GM12878 (cell line): Measurements from ENCODE around the gene DHPS. TPM values are rescaled to one million over a fixed set of nuclear protein-coding genes. Genes with fewer than 3 reads are reported as not detected.

Experiments
- ATAC-seq: fragments of 200-7000 bp; cut with Tn5 transposase; 3 replicates; pipeline ENCODE4 v1.9.1; 2020; ENCODE audit warnings: mild to moderate bottlenecking, moderate library complexity
- BruUV-seq: library from RNA; stranded (reverse); fragments of 400-500 nt; replicated peaks from 2 replicates; lab custom pipeline; 2021; lab: Mats Ljungman, UMichigan
- CTCF ChIA-PET: fragments of 300-600 bp; sonication (Branson Sonifier 250); formaldehyde crosslinking; extraction: SDS; loops from one replicate; lab custom pipeline; 2021; ENCODE audit warnings: inconsistent platforms; lab: Yijun Ruan, JAX
- POLR2A ChIA-PET: fragments of 350-600 bp; formaldehyde crosslinking; extraction: SDS; loops from one replicate; lab custom pipeline; 2021; ENCODE audit warnings: inconsistent platforms; lab: Charles Lee
- RAD21 ChIA-PET: fragments of 300-600 bp; sonication (Branson Sonifier 250); formaldehyde crosslinking; loops from one replicate; lab custom pipeline; 2023; ENCODE audit warnings: antibody characterized with exemption; ENCODE audit not compliant: unreplicated experiment; lab: Charles Lee
- SMC1A ChIA-PET: fragments of 300-600 bp; sonication (Branson Sonifier 250); formaldehyde crosslinking; loops from one replicate; lab custom pipeline; 2023; ENCODE audit not compliant: unreplicated experiment, uncharacterized antibody; lab: Charles Lee
- DNase-seq: peaks from one replicate; pipeline ENCODE4 v3.0.0-alpha.2; 2011; ENCODE audit warnings: low read depth, low spot score
- FAIRE-seq: peaks from 3 replicates; lab custom pipeline; 2011; peaks lifted over from hg19 to GRCh38; lab: Jason Lieb, UNC
- H2AFZ ChIP-seq: 2 replicates; pipeline ENCODE4 v1.6.0; 2011; ENCODE audit warnings: low read depth, low read length, control low read depth; ENCODE audit not compliant: control insufficient read depth
- H3K27ac ChIP-seq: 2 replicates; pipeline ENCODE4 v1.5.1; 2011; ENCODE audit warnings: control low read depth; ENCODE audit not compliant: control insufficient read depth, insufficient read depth
- H3K27me3 ChIP-seq, 2 experiments: replicated peaks in 1 of 2; 2 replicates each; pipeline versions ENCODE4 v1.6.0 to v1.6.1; 2011; ENCODE audit warnings: low read length in 1 of 2; ENCODE audit not compliant: control insufficient read depth in 2 of 2, insufficient read depth in 2 of 2
- H3K36me3 ChIP-seq, 2 experiments: 2 replicates each; pipeline ENCODE4 v1.5.1; 2011; ENCODE audit warnings: low read length in 1 of 2; ENCODE audit not compliant: control insufficient read depth in 2 of 2, insufficient read depth in 2 of 2
- H3K4me1 ChIP-seq: 2 replicates; pipeline ENCODE4 v1.6.1; 2011; ENCODE audit warnings: mild to moderate bottlenecking, low read length, moderate library complexity, mixed read lengths; ENCODE audit not compliant: control insufficient read depth, insufficient read depth
- H3K4me2 ChIP-seq: 2 replicates; pipeline ENCODE4 v1.6.0; 2011; ENCODE audit warnings: control low read depth; ENCODE audit not compliant: control insufficient read depth, insufficient read depth
- H3K4me3 ChIP-seq: fragments of 200-600 bp; sonication (generic); 2 replicates; pipeline ENCODE4 v1.5.1; 2016
- H3K79me2 ChIP-seq: 2 replicates; pipeline ENCODE4 v1.6.0; 2011; ENCODE audit warnings: low read length; ENCODE audit not compliant: control insufficient read depth, insufficient read depth
- H3K9ac ChIP-seq: 2 replicates; pipeline ENCODE4 v1.8.0; 2011; ENCODE audit warnings: low read length, control low read depth, mixed read lengths; ENCODE audit not compliant: control insufficient read depth, insufficient read depth
- H3K9me3 ChIP-seq: replicated peaks from 3 replicates; pipeline ENCODE4 v1.5.1; 2011; ENCODE audit warnings: mild to moderate bottlenecking, low read length; ENCODE audit not compliant: control insufficient read depth, insufficient read depth
- H4K20me1 ChIP-seq: 2 replicates; pipeline ENCODE4 v1.6.0; 2011; ENCODE audit not compliant: control insufficient read depth, insufficient read depth
- MEF2B ChIP-seq: fragments of 450-650 bp; IDR thresholded peaks from 2 replicates; pipeline ENCODE4 v1.6.1; 2018; ENCODE audit warnings: mild to moderate bottlenecking, moderate library complexity; ENCODE audit not compliant: partially characterized antibody, poor library complexity, severe bottlenecking
- POLR2AphosphoS2 ChIP-seq: IDR thresholded peaks from 2 replicates; pipeline ENCODE4 v1.6.1; 2011; ENCODE audit warnings: low read depth, mild to moderate bottlenecking, low read length, improper control_type of control experiment, moderate library complexity
- TBL1XR1 ChIP-seq: IDR thresholded peaks from 2 replicates; pipeline ENCODE4 v1.6.1; 2012; ENCODE audit warnings: low read depth, low read length, improper control_type of control experiment
- WGBS: methylation state at CpG from one replicate; pipeline ENCODE4 v1.1.6; 2016; ENCODE audit warnings: low lambda C conversion rate; ENCODE audit not compliant: insufficient replicate concordance, insufficient coverage; ENCODE audit errors: missing lambda C conversion rate; 5-methylcytosine and 5-hydroxymethylcytosine counted together
- in situ Hi-C: fragments of 300-500 bp; cut with MboI; formaldehyde crosslinking; loops from 9 replicates; pipeline ENCODE4 v1.14.3; 2018; ENCODE audit warnings: mixed read lengths
- intact Hi-C: fragments of 100-400 bp; cut with micrococcal nuclease; formaldehyde crosslinking; loops from one replicate; pipeline ENCODE4 v1.14.2; 2022; ENCODE audit not compliant: unreplicated experiment
- polyA plus RNA-seq, 11 experiments: library from polyadenylated mRNA; depleted of rRNA in 4 of 11; unstranded in 6 of 11; stranded (reverse) in 5 of 11; fragments of >200 nt; fragmentation: Nextera tagmentation in 4 of 11; fragmentation: Illumina TruSeq in 1 of 11; extraction: Ambion mirVana in 4 of 11; extraction: Trizol in 1 of 11; gene quantifications; 1 replicate in 1 of 11; 2 replicates in 10 of 11; pipeline versions ENCODE4 v1.2.1 to v1.2.3, GENCODE V29; 2011 to 2016; ENCODE audit warnings: inconsistent platforms in 2 of 11, missing spikeins in 2 of 11, low read depth in 1 of 11
- total RNA-seq, 4 experiments: library from RNA; depleted of rRNA in 3 of 4; stranded (reverse); fragments of >200 nt in 3 of 4; fragmentation: Illumina TruSeq in 1 of 4; extraction: Trizol in 1 of 4; gene quantifications; 2 replicates each; pipeline versions ENCODE4 v1.2.1 to v1.2.3, GENCODE V29; 2013 to 2021
- TF ChIP-seq, protein P1 (sequence below): IDR thresholded peaks from 2 replicates; pipeline ENCODE4 v1.6.1; 2012; ENCODE audit warnings: low read depth, low read length, improper control_type of control experiment

Gene DHPS
- total and polyA plus RNA-seq, 10 of the 15 experiments (the other 5 are each of a cell fraction or from before 2014, with no cell fraction given): 36.4 to 104 (median 83.4) TPM

DNA sequence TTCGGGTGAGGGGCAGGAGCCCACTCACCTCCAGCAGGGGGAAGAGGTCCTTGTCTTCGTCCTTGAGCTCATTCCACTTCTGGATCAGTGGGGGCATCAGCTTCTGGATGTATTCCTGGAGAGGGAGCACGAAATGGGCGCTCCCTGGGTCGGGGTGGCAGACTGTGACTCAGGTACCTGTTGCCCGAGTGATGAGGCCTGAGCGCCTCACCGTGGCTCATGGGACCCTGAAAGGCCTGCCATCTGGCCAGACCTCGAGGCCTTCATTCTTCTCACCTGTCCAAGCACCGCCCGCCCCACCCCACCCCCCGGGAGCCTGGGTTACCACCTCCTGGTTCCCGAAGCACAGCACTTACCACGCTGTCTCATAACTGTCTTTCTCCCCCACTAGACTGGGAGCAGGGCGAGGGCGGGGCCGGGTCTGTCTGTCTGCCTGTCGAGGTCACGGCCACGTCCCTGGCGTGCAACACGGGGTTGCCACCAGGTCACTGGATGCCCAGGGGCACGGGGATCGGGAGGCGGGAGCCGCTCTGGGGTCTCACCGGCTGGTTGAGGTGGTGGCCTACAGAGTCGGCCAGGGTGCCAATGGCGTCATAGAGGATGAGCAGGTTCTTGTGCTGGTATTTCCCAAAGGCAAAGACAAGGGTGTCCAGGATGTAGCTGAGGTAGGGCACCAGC is 24.1 kb upstream of the DHPS start:
- peaks cover 31 to 49% of the 10 kb centered on the region in 2 experiments for H3K36me3 ChIP-seq
- ChIA-PET SMC1A (no interaction called here), RAD21 (no interaction called here), POLR2A (no interaction called here), CTCF (no interaction called here)
- H3K9me3 ChIP-seq: no peaks in the 10 kb centered on the region
- H3K4me2 ChIP-seq: no peak overlapping the region
- no peak for DNase-seq
- no peak overlapping the region for H3K4me3 ChIP-seq
- no peak overlapping the region for H3K9ac ChIP-seq
- no peaks in the 10 kb centered on the region for H3K4me1 ChIP-seq
- no peak overlapping the region for H3K27ac ChIP-seq
- 97% methylated on average over 24 of the region's 29 CpGs for WGBS
- intact Hi-C loops: no loop called here
- no peaks in the 10 kb centered on the region for H3K79me2 ChIP-seq
- in situ Hi-C loops: no loop called here
- no TSS peak for BruUV-seq
- H2AFZ ChIP-seq: no peak overlapping the region
- no peak for ATAC-seq
- TF ChIP-seq MEF2B (no peak), POLR2AphosphoS2 (no peak)
- no peaks in the 10 kb centered on the region for H3K27me3 ChIP-seq
- no peaks in the 10 kb centered on the region for H4K20me1 ChIP-seq
- no peak for FAIRE-seq

DNA sequence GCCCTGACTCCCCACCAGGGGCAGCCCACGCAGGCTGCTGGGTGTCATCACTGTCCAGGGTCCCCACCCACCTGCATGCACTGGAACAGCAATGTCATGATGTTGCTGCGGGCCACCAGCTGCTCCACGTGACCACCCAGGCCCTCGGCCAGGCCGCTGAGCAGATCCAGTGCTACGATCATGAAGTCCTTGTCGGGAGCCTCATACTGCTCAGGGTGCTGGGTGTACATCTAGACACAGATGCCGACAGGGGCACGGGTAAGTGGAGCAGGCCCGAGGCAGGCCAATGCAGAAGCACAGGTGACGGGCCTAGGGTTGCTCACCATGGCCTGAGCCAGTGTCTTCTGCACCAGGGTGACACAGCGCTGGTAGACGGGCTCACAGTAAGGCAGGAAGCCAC is 23.5 kb upstream of the DHPS start:
- DNase-seq: no peak
- no peaks in the 10 kb centered on the region for H3K9me3 ChIP-seq
- ChIA-PET SMC1A (no interaction called here), RAD21 (no interaction called here), POLR2A (no interaction called here), CTCF (no interaction called here)
- no peak overlapping the region for H3K4me2 ChIP-seq
- no peak overlapping the region for H2AFZ ChIP-seq
- H3K36me3 ChIP-seq: peaks cover 29 to 47% of the 10 kb centered on the region in 2 experiments
- H3K79me2 ChIP-seq: no peaks in the 10 kb centered on the region
- intact Hi-C loops (no loop called here), in situ Hi-C loops (no loop called here)
- H3K27ac ChIP-seq: no peak overlapping the region
- no peak for ATAC-seq
- H3K4me1 ChIP-seq: no peaks in the 10 kb centered on the region
- no peak overlapping the region for H3K9ac ChIP-seq
- WGBS: 96% methylated on average over 13 of the region's 13 CpGs
- H4K20me1 ChIP-seq: no peaks in the 10 kb centered on the region
- no peak for FAIRE-seq
- no peak overlapping the region for H3K4me3 ChIP-seq
- no peaks in the 10 kb centered on the region for H3K27me3 ChIP-seq
- no TSS peak for BruUV-seq
- TF ChIP-seq, protein P1, sequence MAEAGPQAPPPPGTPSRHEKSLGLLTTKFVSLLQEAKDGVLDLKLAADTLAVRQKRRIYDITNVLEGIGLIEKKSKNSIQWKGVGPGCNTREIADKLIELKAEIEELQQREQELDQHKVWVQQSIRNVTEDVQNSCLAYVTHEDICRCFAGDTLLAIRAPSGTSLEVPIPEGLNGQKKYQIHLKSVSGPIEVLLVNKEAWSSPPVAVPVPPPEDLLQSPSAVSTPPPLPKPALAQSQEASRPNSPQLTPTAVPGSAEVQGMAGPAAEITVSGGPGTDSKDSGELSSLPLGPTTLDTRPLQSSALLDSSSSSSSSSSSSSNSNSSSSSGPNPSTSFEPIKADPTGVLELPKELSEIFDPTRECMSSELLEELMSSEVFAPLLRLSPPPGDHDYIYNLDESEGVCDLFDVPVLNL: no peak
- no peak for TF ChIP-seq TBL1XR1
